HG03097 (cell line): ENCODE results near the gene NXN.
"Not testable (repeated sequence)": the region's sequence is repeated elsewhere in the genome, so short reads cannot be mapped to it uniquely, and the experiment has no call there.

Experiments
- ATAC-seq: cut with Tn5 transposase; IDR thresholded peaks from one replicate; pipeline ENCODE4 v1.9.1; 2021; ENCODE audit not compliant: unreplicated experiment, low FRiP score

Gene NXN

GRCh38 chr17:957856-958421 is 21.6 kb downstream of the NXN start:
- ATAC-seq, result no peak

GRCh38 chr17:956905-957304 is 22.7 kb downstream of the NXN start:
- ATAC-seq, result no peak

GRCh38 chr17:954431-955164 is 25.0 kb downstream of the NXN start:
- no peak for ATAC-seq

GRCh38 chr17:953767-954166 is 25.8 kb downstream of the NXN start:
- ATAC-seq, result no peak

- not testable (repeated sequence) for ATAC-seq
Measured at GRCh38 chr17:952592-952991, 27.0 kb downstream of the NXN start.

GRCh38 chr17:951325-952132 is 28.0 kb downstream of the NXN start:
- ATAC-seq, result no peak

- ATAC-seq, result no peak
Measured at GRCh38 chr17:949623-950303, 29.8 kb downstream of the NXN start.

- no peak for ATAC-seq
Measured at GRCh38 chr17:948284-948852, 31.2 kb downstream of the NXN start.

- no peak for ATAC-seq
Measured at GRCh38 chr17:946510-947236, 32.9 kb downstream of the NXN start.

- ATAC-seq, result no peak
Measured at GRCh38 chr17:945672-946071, 33.9 kb downstream of the NXN start.

- no peak for ATAC-seq
Measured at GRCh38 chr17:944266-944826, 35.2 kb downstream of the NXN start.

- ATAC-seq, result no peak
Measured at GRCh38 chr17:935485-935884, 44.1 kb downstream of the NXN start.

GRCh38 chr17:933312-934073 is 46.1 kb downstream of the NXN start:
- ATAC-seq, result no peak

- ATAC-seq, result no peak
Measured at GRCh38 chr17:930258-930657, 49.3 kb downstream of the NXN start.

GRCh38 chr17:929586-929985 is 50.0 kb downstream of the NXN start:
- no peak for ATAC-seq

- ATAC-seq, result no peak
Measured at GRCh38 chr17:927611-928461, 51.7 kb downstream of the NXN start.

- no peak for ATAC-seq
Measured at GRCh38 chr17:925817-926216, 53.8 kb downstream of the NXN start.
